NCI-H446 treated with DMSO at 0.1 percent for 48 hours (cell line): ENCODE results near the gene BMPR2.

Source experiments
- DNase-seq: peaks from one replicate; lab custom pipeline; 2025; lab: John Stamatoyannopoulos, UW

Gene BMPR2

GRCh38 chr2:202604699-202605098, 228.6 kb downstream of the BMPR2 start:
- DNase-seq, result no peak

GRCh38 chr2:202605174-202605573, 229.0 kb downstream of the BMPR2 start:
- DNase-seq, result no peak

- DNase-seq, result no peak
These were observed 232.2 kb downstream of the BMPR2 start for GRCh38 chr2:202608142-202608852.

GRCh38 chr2:202609381-202610145, 233.4 kb downstream of the BMPR2 start:
- DNase-seq, result no peak

- no peak for DNase-seq
These were observed 234.3 kb downstream of the BMPR2 start for GRCh38 chr2:202610380-202610779.

GRCh38 chr2:202612145-202612544, 236.0 kb downstream of the BMPR2 start:
- no peak for DNase-seq

- DNase-seq, result no peak
These were observed 237.4 kb downstream of the BMPR2 start for GRCh38 chr2:202613479-202613878.
